NCI-H1105 (cell line): Measurements from ENCODE around the gene SLC51A.
"Not testable (repeated sequence)": the region's sequence is repeated elsewhere in the genome, so short reads cannot be mapped to it uniquely, and the experiment has no call there.

ENCODE experiments used
- DNase-seq: peaks from one replicate; lab custom pipeline; 2025; lab: John Stamatoyannopoulos, UW

The SLC51A gene

DNA sequence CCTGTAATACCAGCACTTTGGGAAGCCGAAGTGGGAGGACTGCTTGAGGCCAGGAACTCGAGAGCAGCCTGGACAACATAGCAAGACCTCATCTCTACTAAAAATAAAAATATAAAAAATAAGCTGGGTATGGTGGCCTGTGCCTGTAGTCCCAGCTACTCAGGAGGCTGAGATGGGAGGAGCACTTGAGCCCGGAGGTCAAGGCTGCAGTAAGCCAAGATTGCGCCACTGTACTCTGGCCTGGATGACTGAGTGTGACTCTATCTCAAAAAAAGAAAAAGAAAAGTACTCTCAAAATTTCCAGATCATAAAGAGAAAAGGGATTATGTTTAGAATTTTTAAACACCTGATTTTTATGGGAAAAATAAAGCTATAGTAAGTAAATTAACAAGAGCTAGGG, 24.1 kb downstream of the SLC51A start:
- DNase-seq: no peak

DNA sequence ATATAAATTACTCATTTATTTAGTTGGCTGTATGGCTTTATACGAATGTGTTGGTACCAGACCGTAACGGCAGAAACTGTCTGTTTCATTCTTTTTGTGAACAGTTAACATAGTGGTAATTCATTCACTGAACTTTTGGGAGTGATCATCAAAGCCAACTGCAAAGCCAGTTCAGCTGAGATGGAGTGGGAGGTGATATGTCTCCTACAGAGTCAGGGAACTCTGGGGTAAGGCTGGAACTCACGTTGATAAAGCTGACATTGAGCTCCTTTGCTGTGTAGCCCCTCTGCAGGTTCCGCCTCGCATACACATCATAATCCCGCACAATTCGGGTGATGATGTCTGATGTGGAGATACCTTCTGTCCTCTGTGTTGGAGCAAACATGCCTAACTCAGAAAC, 25.4 kb downstream of the SLC51A start:
- DNase-seq: no peak

DNA sequence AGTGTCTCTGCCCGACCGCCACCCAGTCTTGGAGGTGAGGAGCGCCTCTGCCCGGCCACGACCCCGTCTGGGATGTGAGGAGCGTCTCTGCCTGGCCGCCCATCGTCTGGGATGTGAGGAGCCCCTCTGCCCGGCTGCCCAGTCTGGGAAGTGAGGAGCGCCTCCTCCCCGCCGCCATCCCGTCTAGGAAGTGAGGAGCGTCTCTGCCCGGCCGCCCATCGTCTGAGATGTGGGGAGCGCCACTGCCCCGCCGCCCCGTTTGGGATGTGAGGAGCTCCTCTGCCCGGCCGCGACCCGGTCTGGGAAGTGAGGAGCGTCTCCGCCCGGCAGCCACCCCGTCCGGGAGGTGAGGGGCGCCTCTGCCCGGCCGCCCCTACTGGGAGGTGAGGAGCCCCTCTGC, 27.8 kb downstream of the SLC51A start:
- DNase-seq: not testable (repeated sequence)

DNA sequence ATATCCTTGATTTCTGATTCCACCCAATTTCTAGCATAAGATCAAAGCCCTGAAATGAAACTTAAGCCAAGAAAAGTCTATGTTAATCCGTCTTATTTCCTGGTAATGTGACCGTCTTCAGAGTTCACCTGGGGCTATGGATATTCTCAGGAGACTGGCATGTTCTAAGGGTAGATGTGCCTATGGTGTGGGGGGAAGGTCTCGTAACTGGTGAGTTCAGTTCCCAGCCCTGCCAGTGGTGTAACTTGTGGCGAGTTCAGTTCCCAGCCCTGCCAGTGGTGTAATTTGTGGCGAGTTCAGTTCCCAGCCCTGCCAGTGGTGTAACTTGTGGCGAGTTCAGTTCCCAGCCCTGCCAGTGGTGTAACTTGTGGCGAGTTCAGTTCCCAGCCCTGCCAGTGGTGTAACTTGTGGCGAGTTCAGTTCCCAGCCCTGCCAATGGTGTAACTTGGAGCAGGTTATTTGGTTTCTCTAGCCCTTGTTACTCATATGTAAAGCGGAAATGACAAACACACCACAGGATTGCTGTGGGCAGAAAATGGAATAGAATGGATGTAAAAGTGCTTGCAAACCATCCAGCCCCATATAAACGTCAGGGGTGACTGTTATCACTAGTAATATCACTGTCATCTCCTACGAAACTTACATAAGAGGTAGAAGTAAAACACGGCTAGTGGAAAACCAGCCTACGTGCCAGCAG, 30.4 kb downstream of the SLC51A start:
- DNase-seq: no peak

DNA sequence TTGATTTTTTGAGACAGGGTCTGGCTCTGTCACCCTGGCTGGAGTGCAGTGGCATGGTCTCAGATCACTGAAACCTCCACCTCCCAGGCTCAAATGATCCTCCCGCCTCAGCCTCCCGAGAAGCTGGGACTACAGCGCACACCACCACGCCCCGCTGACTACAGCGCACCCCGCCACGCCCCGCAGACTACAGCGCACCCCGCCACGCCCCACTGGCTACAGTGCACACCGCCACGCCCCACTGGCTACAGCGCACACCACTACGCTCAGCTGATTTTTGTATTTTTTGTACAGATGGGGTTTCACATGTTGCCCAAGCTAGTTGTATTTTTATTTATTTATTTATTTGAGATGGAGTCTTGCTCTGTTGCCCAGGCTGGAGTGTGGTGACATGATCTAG, 35.6 kb downstream of the SLC51A start:
- DNase-seq: no peak

DNA sequence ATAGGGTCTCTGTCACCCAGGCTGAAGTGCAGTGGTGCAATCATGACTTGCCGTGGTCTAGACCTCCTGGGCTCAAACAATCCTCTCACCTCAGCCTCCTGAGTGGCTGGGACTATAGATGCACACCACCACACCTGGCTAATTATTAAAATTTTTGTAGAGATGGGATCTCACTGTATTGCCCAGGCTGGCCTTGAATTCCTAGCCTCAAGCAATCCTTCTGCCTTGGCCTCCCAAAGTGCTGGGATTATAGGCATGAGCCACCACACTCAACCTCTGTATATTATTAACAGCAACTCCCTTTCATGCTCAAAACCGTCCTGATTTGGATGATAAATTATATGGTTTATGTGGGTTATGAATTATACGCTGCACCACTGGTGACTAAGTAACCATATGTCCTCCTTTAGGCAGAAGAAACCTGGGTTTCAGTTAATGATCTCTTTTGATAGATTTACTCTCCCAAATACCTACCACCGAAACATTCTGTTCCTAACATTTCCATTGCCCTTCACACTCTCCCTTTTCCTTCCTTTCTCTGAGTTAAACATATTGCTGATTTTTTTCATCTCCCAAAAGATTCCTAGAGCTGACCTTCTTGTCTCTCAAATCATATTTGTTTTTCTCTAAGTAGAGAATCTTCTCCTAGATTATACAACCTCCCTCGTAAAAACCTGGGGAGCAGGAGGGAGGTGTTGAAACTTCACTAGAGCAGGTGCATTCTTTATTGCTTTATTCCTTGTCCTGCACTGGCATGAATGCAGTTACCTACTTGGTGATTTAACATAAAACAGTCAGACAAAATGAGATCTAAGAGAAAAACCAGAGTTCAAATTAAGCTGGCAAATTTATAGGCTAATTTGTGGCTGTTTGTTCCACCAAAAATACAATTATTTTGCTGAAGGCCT, 38.3 kb downstream of the SLC51A start:
- no peak for DNase-seq

DNA sequence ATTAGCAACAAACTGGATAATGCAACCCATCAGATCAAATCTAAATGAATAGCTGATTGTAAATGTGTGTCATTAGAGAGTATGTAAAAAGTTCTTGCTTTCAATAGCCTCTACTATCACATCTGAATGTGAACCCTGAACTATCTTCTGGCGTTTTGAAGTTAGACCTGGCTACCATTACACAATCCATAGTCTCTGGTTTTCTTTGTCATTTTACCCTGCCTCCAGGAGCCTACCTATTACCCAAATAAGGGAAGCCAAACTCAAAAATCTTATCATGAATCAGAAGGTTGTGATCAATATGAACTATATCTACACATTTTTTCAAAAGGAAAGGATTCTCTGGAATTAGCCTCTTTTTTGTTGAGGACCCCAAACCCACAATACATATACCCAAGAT, 39.4 kb downstream of the SLC51A start:
- no peak for DNase-seq

DNA sequence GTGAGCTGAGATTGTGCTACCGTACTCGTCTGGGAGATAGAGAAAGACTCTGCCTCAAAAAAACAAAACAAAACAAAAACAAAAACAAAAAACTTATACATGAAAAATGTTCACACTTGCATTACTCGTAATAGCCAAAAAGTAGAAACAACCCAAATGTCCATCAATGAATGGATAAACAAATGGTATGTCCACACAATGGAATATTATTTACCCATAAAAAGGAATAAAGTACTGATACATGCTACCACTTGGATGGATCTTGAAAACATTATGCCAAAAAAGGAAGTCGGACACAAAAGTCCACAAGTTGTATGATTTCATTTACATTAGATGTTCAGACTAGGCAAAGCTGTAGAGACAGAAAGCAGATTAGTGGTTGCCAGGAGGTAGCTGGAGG, 44.5 kb downstream of the SLC51A start:
- DNase-seq: no peak

DNA sequence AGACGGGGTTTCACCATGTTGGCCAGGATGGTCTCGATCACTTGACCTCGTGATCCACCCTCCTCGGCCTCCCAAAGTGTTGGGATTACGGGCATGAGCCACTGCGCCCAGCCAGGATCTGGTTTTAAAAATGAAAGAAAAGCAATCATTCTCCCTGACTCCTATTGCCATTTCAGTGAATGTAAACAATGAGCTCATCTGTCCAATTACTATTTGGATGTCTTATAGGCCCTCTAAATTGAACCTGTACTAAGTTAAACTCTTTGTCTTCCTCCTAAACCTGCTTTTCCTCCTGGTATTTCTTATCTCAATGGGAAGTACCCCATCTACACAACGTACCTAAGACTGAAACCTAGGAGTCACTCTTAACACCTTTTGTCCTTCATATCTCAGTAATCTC, 47.5 kb downstream of the SLC51A start:
- DNase-seq: no peak

DNA sequence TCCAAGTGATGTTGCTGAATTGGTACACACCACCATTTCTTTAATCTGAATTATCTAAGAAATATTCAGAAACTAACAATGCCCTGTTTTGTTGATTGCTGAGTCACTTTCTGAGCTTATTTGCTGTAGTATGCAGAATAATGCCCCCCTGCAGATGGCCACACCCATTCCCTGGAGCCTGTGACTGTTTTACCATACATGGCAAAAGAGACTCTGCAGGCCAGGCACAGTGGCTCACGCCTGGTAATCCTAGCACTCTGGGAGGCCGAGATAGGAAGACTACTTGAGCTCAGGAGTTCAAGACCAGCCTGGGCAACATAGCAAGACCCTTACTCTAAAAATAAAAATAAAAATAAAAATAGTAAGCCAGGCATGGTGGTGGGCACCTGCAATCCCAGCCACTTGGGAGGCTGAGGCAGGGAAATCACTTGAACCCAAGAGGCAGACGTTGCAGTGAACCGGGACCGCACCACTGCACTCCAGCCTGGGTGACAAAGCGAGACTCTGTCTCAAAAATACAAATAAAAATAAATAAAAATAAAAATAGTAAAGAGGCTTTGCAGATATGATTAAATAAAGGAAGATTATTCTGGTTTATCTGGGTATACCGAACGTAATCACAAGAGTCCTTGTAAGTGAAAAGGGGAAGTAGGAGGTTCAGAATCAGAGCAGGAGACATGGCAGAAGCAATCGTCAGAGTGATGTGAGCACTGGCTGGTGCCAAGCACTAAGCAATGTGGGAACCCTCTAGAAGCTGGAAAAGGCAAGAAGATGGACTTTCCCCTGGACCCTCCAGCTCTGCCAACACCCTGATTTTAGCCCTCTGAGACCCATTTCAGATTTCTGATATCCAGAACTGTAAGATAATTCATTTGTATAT, 52.2 kb downstream of the SLC51A start:
- no peak for DNase-seq

DNA sequence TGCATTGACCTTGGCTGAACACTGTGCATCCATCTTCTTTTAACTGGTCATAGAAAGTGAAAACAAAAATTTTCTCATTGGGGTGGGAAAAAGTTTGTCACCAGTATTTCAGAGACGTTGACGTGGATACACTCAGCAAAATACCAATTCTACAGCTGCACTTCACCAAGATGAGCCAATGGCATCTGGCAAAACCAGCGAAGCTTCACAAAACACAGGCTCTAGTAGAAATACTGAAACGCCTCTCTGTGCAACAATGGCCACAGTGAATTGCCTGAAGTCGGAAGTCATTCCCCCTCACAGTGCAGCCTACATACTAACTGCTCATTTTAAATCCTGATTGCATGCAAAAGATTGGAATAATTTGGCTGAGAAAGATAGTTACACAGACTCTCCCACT, 54.2 kb downstream of the SLC51A start:
- DNase-seq: no peak

DNA sequence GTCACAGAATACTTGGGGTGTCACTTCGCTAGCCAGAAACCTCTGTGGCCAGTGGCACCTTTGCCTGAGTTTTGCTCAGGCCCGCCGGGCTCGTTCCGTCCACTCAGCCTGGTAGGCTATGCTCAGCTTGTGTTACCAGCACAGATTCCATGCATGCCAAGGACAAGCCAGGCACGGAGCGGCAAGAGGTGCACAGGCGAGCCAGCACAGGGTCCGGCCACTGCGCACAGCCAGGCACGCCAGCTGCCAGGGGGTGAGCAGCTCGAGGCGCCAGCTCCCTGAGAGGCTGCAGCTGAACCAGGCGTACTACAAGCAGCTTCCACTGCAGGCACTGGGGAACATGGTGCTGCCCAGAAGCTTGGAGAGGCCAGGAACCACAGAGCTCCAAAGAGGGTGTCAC, 56.5 kb downstream of the SLC51A start:
- DNase-seq: no peak

DNA sequence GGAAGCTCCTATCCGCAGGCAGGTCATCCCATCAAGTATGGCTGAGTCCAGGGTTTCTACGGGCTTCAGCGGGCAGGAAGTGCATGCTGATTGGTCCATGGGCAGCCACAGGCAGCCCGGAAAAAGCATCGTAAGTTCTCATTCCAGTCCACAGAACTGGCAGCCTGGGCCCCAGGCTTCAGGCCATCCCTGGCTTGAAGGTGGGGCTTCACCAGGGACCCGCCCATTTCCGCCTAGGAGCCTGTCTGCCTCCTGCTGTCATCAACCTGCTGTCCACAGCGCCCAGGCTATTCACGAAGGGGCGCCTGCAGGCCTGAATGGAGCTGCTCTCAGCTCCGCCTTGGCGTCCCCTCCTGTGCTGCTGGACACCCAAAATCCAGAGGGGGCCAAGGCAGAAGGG, 57.3 kb downstream of the SLC51A start:
- no peak for DNase-seq

DNA sequence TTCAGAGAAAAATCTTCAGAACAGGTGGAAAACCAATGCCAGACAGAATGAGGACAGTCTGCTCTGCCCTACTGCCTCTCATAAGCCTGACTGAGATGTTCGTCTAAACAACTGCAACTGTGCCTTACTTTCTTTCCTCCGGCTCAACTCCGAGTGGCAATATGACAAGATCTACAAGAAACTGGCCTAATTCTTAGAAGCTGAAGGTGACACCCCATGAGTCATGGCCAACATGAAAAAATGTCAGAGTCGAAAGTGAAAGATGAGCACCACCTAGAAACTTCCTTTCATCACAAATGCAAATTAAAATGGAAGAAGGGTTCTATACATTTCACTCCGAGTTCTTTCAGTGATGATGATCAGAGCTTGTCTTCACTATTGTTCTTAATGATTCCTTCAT, 58.3 kb downstream of the SLC51A start:
- DNase-seq: no peak

DNA sequence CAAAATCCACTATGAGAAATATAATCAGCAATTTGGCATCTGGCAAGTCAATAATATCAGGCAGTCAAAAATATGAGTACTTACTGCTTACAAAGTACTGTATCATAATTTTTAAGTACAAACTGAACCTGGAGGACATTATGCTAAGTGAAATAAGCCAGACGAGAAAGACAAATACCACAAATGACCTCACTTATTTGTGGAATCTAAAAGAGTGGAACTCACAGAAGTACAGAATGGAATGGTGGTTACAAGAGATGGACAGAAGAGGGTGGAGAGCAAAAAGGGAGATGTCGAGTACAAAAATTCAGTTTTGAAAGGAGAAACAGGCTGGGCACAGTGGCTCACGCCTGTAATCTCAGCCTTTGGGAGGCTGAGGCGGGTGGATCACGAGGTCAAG, 58.8 kb downstream of the SLC51A start:
- no peak for DNase-seq

DNA sequence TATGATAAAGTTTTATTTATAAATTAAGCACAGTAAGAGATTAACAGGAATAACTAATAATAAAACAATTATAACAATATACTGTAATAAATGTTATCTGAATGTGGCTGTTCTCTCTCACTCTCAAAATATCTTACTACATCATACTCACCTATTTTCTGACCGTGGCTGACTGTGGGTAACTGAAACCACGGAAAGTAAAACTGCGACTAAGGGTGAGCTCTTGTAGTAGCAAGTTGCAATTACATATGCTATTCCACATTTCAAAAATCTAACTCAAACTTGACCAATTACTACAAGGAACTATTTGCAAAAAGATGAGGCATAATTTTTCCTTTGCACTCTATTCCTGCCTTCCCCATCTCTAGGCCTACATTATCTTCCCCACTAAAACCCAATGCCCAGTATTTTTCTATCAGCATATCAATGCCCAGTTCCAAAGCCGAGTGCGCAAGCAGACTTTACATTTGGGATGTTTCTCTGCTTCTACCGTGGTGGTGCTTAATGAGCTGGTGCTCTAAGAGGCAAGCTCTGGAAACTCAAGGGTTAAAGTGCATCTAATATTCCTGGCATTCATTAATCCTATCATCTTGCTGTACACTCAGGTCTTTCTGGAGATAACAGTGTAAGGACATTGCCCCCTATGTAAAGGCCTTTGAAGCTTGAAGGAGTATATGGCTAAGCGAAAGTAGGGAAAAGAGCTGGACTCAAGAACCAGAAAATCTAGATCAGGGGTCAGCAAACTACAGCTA, 64.5 kb downstream of the SLC51A start:
- DNase-seq: no peak

DNA sequence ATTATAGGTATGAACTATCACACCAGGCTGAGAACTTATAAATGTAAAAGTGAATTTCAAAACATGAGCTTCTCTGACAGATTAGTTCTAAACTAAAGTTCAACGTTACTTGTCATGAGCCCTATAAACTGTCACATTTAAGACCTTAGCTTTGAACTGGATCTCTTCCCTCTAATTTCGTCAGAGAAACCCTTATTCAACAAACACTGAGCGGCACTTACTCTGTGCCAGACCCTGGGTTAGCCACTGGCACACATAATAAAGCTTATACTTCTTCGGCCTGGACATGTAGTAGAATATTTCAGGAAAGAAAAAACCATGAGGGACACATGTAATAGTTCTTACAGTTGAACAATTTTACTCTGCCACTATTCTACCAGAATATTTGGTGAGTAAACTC, 65.6 kb downstream of the SLC51A start:
- no peak for DNase-seq
